Activated CD4-positive, CD25-positive, alpha-beta regulatory T cell treated with anti-CD3 and anti-CD28 coated beads, Interleukin-2, amount 50 U/mL, for 72 hours (primary cell): ENCODE measurements around the gene OR8G1.
"Not testable (repeated sequence)": the region's sequence is repeated elsewhere in the genome, so short reads cannot be mapped to it uniquely, and the experiment has no call there.

ENCODE experiments used
- DNase-seq: peaks from one replicate; pipeline ENCODE4 v3.0.0; 2021

The OR8G1 gene

DNA sequence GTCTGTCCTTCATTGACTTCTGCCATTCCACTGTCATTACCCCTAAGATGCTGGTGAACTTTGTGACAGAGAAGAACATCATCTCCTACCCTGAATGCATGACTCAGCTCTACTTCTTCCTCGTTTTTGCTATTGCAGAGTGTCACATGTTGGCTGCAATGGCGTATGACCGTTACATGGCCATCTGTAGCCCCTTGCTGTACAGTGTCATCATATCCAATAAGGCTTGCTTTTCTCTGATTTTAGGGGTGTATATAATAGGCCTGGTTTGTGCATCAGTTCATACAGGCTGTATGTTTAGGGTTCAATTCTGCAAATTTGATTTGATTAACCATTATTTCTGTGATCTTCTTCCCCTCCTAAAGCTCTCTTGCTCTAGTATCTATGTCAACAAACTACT lies 9.0 kb downstream of the OR8G1 start:
- not testable (repeated sequence) for DNase-seq

GRCh38 chr11:124256076-124256475 lies 15.2 kb downstream of the OR8G1 start, which contains the start of gene OR8G5:
TSS of gene OR8G5 (plus strand) at chr11:124256376. CDS start at chr11:124264932, 8,556 bp downstream.
- no peak for DNase-seq

DNA sequence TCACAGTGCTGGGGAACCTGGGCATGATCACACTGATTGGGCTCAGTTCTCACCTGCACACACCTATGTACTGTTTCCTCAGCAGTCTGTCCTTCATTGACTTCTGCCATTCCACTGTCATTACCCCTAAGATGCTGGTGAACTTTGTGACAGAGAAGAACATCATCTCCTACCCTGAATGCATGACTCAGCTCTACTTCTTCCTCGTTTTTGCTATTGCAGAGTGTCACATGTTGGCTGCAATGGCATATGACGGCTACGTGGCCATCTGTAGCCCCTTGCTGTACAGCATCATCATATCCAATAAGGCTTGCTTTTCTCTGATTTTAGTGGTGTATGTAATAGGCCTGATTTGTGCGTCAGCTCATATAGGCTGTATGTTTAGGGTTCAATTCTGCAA lies 24.1 kb downstream of the OR8G1 start:
- DNase-seq: not testable (repeated sequence)

- not testable (repeated sequence) for DNase-seq
Observed at GRCh38 chr11:124270886-124271285, 30.0 kb downstream of the OR8G1 start.

GRCh38 chr11:124274000-124274399 lies 33.1 kb downstream of the OR8G1 start:
- no peak for DNase-seq

- DNase-seq: no peak
Observed at GRCh38 chr11:124276081-124276480, 35.2 kb downstream of the OR8G1 start.

GRCh38 chr11:124277207-124277606 lies 36.3 kb downstream of the OR8G1 start:
- DNase-seq: no peak

GRCh38 chr11:124277804-124278203 lies 36.9 kb downstream of the OR8G1 start:
- no peak for DNase-seq

DNA sequence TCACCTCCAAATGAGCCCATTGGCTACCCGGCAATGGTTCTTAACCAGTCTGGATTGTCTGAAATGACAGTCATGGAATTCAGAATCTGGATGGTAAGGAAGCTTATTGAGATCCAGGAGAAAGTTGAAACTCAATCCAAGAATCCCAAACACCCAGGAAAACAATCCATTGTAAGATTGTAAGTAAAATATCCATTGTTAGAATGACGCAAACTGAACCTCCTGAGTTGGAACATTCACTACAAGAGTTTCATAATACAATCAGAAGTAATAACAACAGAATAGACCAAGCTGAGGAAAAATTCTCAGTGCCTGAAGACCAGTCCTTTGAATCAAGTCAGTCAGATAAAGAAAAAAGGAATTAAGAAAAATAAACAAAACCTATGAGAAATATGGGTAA lies 37.4 kb downstream of the OR8G1 start:
- DNase-seq: no peak

- DNase-seq: no peak
Observed at GRCh38 chr11:124285610-124286344, 44.9 kb downstream of the OR8G1 start.

GRCh38 chr11:124294687-124295086 lies 53.8 kb downstream of the OR8G1 start:
- no peak for DNase-seq

DNA sequence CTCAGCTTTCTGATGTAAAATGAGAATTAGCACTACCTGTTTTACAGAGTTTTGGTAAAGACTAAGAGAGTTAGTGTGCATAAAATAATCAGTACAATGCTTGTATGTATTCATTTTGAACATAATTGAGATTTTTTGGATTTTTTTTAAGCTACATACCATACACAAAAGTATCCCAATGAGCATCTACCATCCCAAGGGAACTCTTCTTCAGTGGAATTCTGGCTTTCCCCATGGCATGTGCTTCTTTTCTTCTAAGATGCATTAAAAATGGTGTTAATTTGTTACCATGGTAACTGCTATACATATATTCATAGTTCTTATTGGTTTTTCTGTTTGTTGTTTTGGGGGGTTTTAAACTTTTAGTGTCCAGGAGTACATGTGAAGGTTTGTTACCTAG lies 55.1 kb downstream of the OR8G1 start:
- DNase-seq: no peak

DNA sequence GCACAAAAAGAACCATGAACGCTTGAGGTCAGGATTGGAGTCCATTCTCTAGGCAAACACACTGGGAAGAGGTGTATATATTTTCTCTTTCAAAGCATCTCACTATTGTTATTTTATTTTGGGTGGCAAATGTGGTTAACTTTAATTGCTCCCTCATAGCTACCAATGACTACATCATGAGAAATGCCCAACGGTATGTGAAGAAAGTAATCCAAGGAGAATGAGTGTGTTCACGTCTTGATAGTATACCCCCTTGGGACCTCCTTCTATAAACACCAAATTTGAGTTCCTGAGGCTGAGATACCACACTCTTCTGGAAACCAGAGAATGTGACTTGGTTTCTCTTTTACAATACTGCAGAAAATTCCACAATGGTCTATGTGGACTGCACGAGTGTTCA lies 57.0 kb downstream of the OR8G1 start:
- no peak for DNase-seq

DNA sequence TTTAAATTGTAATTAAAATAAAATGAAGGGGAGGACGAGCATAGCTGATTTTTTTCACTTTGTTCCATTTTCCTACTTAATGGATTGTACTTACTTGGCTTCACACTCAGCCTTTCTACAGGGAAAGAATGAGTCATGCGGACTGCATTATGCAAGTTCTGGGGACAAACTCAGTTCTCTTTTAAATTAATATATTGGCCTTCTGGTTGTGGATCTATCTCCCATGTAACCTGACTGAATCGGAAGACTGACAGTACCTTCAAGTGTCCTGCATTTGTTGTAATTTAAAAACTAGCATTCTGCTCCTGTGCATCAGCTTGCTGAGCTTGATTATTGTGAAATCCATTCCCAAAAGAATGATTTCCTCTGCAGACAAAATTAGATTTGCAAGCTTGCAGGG lies 60.7 kb downstream of the OR8G1 start:
- no peak for DNase-seq

GRCh38 chr11:124302347-124303125 lies 61.6 kb downstream of the OR8G1 start:
- no peak for DNase-seq
